SK-N-MC (cell line): ENCODE measurements around the gene DEGS2.

Source experiments
- EZH2 ChIP-seq: fragments of 200-600 bp; sonication (generic); IDR thresholded peaks from one replicate; pipeline ENCODE4 v1.6.1; 2017; ENCODE audit warnings: antibody characterized with exemption
- POLR2AphosphoS5 ChIP-seq: IDR thresholded peaks from 2 replicates; pipeline ENCODE4 v1.6.1; 2012; ENCODE audit warnings: mild to moderate bottlenecking, low read depth, low read length, borderline replicate concordance

DNA sequence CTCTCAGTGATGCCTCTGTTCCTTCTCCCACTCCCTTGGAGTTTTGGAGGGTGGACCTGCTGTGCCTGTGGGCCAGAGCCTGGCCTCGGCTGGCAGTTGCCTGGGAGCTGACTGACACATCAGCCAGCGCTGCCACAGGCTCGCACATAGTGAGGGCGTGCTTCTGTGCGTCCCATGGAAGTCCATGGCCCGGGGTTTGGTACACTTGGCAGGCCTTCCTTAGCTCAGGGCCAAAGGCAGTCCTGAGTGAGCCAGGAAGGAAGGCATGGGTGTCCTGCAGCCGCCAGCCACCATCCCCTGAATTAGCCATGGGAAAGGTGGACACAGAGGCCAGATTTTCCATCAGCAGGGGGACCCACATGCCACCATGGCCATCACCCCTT is 1.1 kb upstream of the DEGS2 start:
- TF ChIP-seq EZH2 (no peak), POLR2AphosphoS5 (no peak)
